IPS-18c (cell line): ENCODE results near the gene FAM9C.
"Not testable (repeated sequence)": the region's sequence is repeated elsewhere in the genome, so short reads cannot be mapped to it uniquely, and the experiment has no call there.

Experiments
- H3K4me3 ChIP-seq: 2 replicates; pipeline ENCODE4 v1.7.0; 2013; ENCODE audit warnings: low read depth, mild to moderate bottlenecking, low read length, moderate library complexity; ENCODE audit not compliant: insufficient read depth
- H3K9me3 ChIP-seq: one replicate; pipeline ENCODE4 v1.6.1; 2013; ENCODE audit warnings: mild to moderate bottlenecking, low read length, moderate library complexity; ENCODE audit not compliant: control insufficient read depth, insufficient read depth

FAM9C gene

GRCh38 chrX:13080128-13080795 is 35.8 kb upstream of the FAM9C start:
- Histone ChIP-seq H3K4me3 (no peak overlapping the region), H3K9me3 (no peaks in the 10 kb centered on the region)

DNA sequence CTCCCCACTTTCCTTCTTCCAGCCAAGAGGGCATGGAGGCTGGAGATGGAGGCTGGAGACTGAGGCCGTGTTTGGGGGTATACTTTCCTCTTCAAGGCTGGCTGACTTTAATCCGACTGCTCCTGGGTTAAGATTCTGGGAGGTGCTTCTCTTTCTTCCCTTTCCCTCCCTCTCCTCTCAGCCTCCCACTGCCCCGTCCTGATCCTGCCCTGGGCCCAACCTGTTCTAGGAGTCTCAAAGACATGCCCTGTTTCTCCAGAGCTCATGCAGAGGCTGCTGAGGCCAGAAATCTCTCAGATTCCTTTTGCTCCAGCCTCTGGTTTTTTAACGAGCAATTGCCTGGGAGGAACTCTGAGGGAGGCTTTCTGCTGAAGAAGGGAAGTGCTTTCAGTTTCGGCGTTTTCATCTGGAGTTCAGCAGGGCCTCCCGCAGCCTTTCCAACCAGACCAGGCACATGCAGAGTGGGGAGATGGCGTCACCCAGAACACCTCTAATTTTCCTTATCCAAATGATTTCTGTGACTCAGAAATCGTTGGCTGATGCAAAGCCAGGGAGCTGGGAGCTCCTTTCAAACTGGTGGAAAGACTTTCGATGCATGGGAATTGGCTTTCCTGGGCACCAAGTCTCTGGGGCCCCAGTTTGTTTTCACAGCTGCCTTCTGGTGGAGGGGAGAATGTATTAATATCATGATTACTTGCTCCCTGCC is 34.5 kb upstream of the FAM9C start:
- no peak overlapping the region for H3K4me3 ChIP-seq
- no peaks in the 10 kb centered on the region for H3K9me3 ChIP-seq

DNA sequence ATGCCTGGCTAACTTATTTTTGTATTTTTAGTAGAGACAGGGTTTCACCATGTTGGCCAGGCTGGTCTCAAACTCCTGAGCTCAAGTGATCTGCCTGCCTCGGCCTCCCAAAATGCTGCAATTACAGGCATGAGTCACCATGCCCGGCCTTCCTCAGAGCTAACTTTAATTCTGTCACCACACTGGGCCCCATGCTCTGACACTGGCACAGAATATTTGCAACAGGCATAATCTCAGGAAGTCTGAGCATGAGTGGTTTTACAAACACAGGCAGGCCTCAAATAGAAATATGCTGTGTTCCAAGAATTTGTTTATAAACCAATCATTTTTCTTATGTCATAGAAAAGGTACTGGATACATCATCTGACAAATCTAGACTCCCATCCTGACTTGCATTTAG is 32.7 kb upstream of the FAM9C start:
- no peaks in the 10 kb centered on the region for H3K9me3 ChIP-seq
- H3K4me3 ChIP-seq: no peak overlapping the region

- peaks cover 2% of the 10 kb centered on the region for H3K9me3 ChIP-seq
- H3K4me3 ChIP-seq: no peak overlapping the region
These were observed 31.9 kb upstream of the FAM9C start for GRCh38 chrX:13076176-13076961.

DNA sequence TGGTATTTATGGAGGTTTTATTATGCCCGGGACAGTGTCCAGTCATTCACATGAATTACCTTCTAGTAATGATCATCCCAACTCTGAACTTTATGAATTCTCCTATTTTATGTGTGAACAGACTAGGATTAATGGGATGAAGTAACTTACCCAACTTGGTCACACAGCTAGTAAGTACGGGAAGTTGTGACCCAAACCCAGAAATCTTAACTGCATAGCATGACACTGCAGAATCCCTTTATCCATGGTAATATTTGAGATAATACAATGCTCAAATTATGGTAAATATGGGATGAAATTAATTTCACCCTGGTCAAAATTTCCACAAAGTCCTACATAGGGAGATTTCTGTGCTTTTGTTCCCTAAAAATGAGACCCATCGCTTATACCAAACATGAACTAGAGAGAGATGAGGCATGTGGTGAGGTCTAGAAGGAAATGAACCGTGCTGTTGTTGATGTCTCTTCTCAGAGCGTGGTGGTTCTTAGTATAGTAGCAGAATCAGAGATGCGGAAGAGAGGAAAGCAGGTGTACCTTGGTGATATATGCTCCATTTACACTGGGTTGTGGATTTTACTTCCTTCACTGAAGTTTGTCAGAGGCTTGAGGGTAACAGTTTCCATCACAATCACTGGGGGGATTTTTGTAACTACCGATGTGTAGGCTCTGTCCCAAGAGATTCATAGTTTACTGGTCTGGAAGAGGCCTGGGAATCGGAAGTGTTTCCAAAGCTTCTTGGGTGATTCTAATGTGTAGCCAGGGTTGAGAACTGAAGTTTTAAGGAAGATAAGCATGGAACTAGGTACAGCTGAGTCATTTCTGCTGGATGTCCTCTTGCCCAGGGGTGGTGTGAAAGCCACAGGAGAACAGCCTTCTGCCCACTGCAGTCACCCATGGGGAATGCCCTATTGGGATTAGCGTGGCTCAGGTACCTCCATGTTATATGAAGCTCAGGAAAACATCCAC is 30.2 kb upstream of the FAM9C start:
- Histone ChIP-seq H3K9me3 (peaks cover 2% of the 10 kb centered on the region), H3K4me3 (no peak overlapping the region)

- H3K4me3 ChIP-seq: no peak overlapping the region
- peaks cover 2% of the 10 kb centered on the region for H3K9me3 ChIP-seq
These were observed 25.5 kb upstream of the FAM9C start for GRCh38 chrX:13069771-13070416.

DNA sequence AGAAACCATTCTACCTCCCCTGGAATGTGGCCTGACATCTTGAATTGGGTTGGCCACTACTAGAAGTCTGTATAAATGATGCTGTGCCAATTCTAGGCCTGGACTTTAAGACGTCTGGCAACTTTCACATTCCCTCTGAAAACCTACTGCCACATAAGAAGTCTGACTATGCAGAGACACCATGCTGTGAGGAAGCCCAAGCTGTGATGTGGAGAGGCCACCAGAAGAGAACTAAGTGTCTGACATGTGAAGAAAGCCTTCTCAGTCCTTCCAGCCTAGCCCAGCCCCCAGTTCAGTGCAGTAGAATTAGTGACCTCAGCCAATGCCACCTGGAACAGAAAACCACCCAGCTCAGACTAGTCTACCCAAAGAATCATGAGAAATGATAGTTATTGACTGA is 24.2 kb upstream of the FAM9C start:
- H3K4me3 ChIP-seq: no peak overlapping the region
- H3K9me3 ChIP-seq: peaks cover 2% of the 10 kb centered on the region

GRCh38 chrX:13067773-13068172 is 23.4 kb upstream of the FAM9C start:
- Histone ChIP-seq H3K4me3 (no peak overlapping the region), H3K9me3 (peaks cover 2% of the 10 kb centered on the region)

DNA sequence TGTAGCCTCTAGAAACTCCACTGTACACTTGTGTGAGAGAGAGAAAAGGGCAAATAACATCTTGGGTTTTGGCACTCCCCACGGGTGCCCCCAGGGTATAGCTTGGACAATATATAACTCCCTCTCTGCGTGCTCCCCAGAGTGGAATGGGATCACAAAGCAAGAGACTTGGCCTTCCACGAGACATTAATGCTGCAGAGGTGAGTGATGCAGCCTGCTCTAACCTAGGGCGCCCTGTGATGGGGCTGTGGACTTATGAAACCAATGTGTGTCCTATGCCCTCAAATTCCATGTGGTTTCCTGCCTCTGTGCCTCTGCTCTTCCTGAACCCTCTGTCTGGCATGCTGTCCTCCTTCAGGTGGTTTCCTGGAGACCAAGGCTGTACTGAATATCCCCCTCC is 22.0 kb upstream of the FAM9C start:
- Histone ChIP-seq H3K4me3 (no peak overlapping the region), H3K9me3 (peaks cover 4% of the 10 kb centered on the region)

- Histone ChIP-seq H3K9me3 (peaks cover 4% of the 10 kb centered on the region), H3K4me3 (no peak overlapping the region)
These were observed 20.3 kb upstream of the FAM9C start for GRCh38 chrX:13064599-13065143.

GRCh38 chrX:13063124-13063523 is 18.7 kb upstream of the FAM9C start:
- not testable (repeated sequence) for H3K4me3 ChIP-seq, H3K9me3 ChIP-seq

- H3K4me3 ChIP-seq, H3K9me3 ChIP-seq: not testable (repeated sequence)
These were observed 17.9 kb upstream of the FAM9C start for GRCh38 chrX:13062331-13062730.

- not testable (repeated sequence) for H3K9me3 ChIP-seq, H3K4me3 ChIP-seq
These were observed 16.8 kb upstream of the FAM9C start for GRCh38 chrX:13061215-13061708.

- H3K9me3 ChIP-seq: peaks cover 6% of the 10 kb centered on the region
- no peak overlapping the region for H3K4me3 ChIP-seq
These were observed 15.4 kb upstream of the FAM9C start for GRCh38 chrX:13059637-13060499.

- Histone ChIP-seq H3K4me3 (no peak overlapping the region), H3K9me3 (peaks cover 4% of the 10 kb centered on the region)
These were observed 11.1 kb upstream of the FAM9C start for GRCh38 chrX:13055486-13055885.
